Astrocyte of the cerebellum (primary cell): ENCODE data around the gene SORT1.

Experiments
- DNase-seq: peaks from one replicate; pipeline ENCODE4 v3.0.0-alpha.2; 2011; ENCODE audit warnings: low read depth
- H3K4me3 ChIP-seq: 2 replicates; pipeline ENCODE4 v1.5.1; 2011; ENCODE audit warnings: mild to moderate bottlenecking, low read depth, low read length, moderate library complexity
- CTCF ChIP-seq: IDR thresholded peaks from 2 replicates; pipeline ENCODE4 v1.5.1; 2012; ENCODE audit warnings: low read length, low read depth, moderate library complexity, mild to moderate bottlenecking; ENCODE audit errors: missing control alignments
- in situ Hi-C: cut with HindIII; loops from 2 replicates; pipeline ENCODE4 v1.10.0; 2017; ENCODE audit warnings: low sequenced_read_pairs

SORT1 gene

DNA sequence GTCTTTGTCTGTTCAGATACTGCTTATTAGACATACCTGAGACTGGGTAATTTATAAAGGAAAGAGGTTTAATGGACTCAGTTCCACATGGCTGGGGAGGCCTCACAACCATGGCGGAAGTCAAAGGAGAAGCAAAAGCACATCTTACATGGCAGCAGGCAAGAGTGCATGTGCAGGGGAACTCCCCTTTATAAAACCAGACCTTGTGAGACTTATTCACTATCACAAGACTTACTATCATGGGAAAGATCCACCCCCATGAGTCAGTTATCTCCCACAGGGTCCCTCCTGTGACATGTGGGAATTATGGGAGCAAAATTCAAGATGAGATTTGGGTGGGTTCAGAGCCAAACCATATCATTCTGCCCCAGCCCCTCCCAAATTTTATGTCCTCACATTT is 35.6 kb upstream of the SORT1 start:
- TF ChIP-seq CTCF = no peak
- no peak for DNase-seq
- no peak overlapping the region for H3K4me3 ChIP-seq
- in situ Hi-C loops = no loop called here

DNA sequence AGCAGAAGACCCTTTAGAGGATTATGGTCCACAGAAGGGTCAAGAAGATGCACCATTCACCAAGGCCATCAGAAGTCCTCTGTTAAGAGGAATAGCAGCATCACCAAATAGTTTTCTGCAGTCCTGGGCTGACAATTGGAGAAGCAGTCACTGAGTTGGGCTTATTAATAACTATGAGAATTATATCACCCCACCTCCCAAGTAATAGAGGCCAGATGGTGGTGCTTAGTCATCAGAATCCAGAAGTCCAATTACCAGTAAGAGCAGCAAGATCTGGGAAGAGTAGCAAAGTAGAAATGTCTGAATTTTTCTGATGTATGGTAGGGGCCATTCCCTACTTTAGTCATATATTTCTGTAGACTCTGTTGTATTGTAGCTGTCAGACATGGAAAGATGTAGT is 34.6 kb upstream of the SORT1 start:
- TF ChIP-seq CTCF = no peak
- no peak overlapping the region for H3K4me3 ChIP-seq
- no peak for DNase-seq
- in situ Hi-C loops = no loop called here

GRCh38 chr1:109427171-109427467 is 29.4 kb upstream of the SORT1 start:
- no peak for DNase-seq
- TF ChIP-seq CTCF = no peak
- in situ Hi-C loops = no loop called here
- H3K4me3 ChIP-seq = peak overlapping the region; percentile 88

DNA sequence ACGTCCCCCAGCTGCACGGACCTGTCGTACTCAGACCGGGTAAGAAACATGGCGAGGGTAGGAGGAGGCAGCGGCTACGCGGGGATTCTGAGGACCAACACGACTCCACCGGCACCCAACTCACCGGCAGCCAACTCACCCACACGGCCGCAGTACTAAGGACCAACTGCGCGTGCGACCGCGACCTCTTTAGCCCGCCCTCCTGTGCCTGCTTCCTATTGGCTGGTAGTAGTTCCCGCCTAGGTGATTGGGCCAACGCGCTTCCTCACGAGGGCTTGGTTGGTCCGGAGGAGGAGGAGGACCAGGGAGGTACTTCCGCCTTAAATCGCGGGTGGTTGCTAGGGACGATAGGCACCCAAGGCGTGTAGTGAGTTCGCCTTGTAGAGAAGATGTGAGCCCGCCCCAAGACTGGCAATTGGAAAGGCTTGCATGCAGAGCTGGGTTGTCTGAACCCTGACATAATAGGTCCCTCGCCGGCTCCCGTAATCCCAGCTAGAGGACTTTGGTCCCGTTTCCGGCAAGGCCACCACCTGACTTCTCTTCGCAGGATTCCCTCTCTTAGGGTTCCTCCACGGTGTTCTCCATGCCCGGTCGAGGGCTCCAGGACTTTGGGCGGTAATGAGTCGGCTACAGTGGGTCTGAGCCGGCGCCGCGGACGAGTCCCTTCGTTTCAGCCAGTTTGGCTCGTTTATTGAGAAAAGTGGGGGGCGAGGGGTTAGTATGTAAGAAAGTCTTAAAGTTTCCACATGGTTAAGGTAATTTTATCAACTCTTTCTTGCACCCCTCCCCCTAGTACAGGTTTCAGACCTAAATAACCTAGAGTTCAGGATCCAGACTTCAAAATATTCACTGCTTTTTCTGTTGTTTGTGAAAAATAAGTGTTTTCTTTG is 28.8 kb upstream of the SORT1 start, which contains the start of gene PSMA5:
PSMA5 (minus strand) TSS at position 168 of the 890 bp plus-strand sequence; CDS start at position 50, 118 bp downstream.
- H3K4me3 ChIP-seq = peak within 1 kb of the TSS; percentile 88
- DNase-seq = peak; percentile 97
- no peak for TF ChIP-seq CTCF
- in situ Hi-C loops = no loop called here

GRCh38 chr1:109425391-109426280 is 27.9 kb upstream of the SORT1 start:
- H3K4me3 ChIP-seq = peak overlapping the region; percentile 88
- DNase-seq = no peak
- TF ChIP-seq CTCF = no peak
- in situ Hi-C loops = no loop called here

GRCh38 chr1:109423498-109423897 is 25.8 kb upstream of the SORT1 start:
- no peak for TF ChIP-seq CTCF
- H3K4me3 ChIP-seq = no peak overlapping the region
- no peak for DNase-seq
- in situ Hi-C loops = no loop called here
